Fibroblast of lung (primary cell): ENCODE data around the gene PIK3R3. TPM values are rescaled to one million over a fixed set of nuclear protein-coding genes. Genes with fewer than 3 reads are reported as not detected.

Source experiments
- DNase-seq, 2 donors: peaks; one replicate each; pipeline versions ENCODE4 v3.0.0 to v3.0.0-alpha.2; 2010; ENCODE audit warnings: low read depth in 2 of 2
- H2AFZ ChIP-seq: 2 replicates; pipeline ENCODE4 v1.5.1; 2012; ENCODE audit warnings: low read length, control low read depth, inconsistent platforms
- H3K27ac ChIP-seq: 2 replicates; pipeline ENCODE4 v1.5.1; 2011; ENCODE audit warnings: low read length, control low read depth; ENCODE audit not compliant: insufficient read depth
- H3K27me3 ChIP-seq: 2 replicates; pipeline ENCODE4 v1.5.1; 2011; ENCODE audit warnings: mild to moderate bottlenecking, low read length; ENCODE audit not compliant: control insufficient read depth, insufficient read depth
- H3K36me3 ChIP-seq: 2 replicates; pipeline ENCODE4 v1.5.1; 2011; ENCODE audit warnings: low read length; ENCODE audit not compliant: control insufficient read depth, insufficient read depth
- H3K4me1 ChIP-seq: 2 replicates; pipeline ENCODE4 v1.5.1; 2011; ENCODE audit warnings: low read length; ENCODE audit not compliant: control insufficient read depth, insufficient read depth; ENCODE audit errors: extremely low read depth
- H3K4me2 ChIP-seq: 2 replicates; pipeline ENCODE4 v1.5.1; 2011; ENCODE audit warnings: low read length, control low read depth; ENCODE audit not compliant: insufficient read depth; ENCODE audit errors: extremely low read depth
- H3K4me3 ChIP-seq, 4 experiments: fragments of 200-600 bp in 1 of 4; sonication (generic) in 1 of 4; replicated peaks in 1 of 4; 2 replicates each; pipeline ENCODE4 v1.5.1; 2011 to 2016; ENCODE audit warnings: low read length in 4 of 4, low read depth in 3 of 4, mild to moderate bottlenecking in 3 of 4, control low read depth in 2 of 4, inconsistent platforms in 1 of 4, mixed read lengths in 1 of 4; ENCODE audit not compliant: insufficient read depth in 1 of 4; ENCODE audit errors: control extremely low read depth in 1 of 4
- H3K79me2 ChIP-seq: 2 replicates; pipeline ENCODE4 v1.5.1; 2012; ENCODE audit warnings: mild to moderate bottlenecking, low read length, inconsistent platforms; ENCODE audit not compliant: control insufficient read depth, insufficient read depth
- H3K9ac ChIP-seq: 2 replicates; pipeline ENCODE4 v1.5.1; 2011; ENCODE audit warnings: mild to moderate bottlenecking, low read length, control low read depth; ENCODE audit not compliant: insufficient read depth
- H3K9me3 ChIP-seq: 2 replicates; pipeline ENCODE4 v1.5.1; 2012; ENCODE audit warnings: low read depth, low read length; ENCODE audit not compliant: control insufficient read depth, insufficient read depth
- H4K20me1 ChIP-seq: 2 replicates; pipeline ENCODE4 v1.5.1; 2011; ENCODE audit warnings: low read length; ENCODE audit not compliant: control insufficient read depth, insufficient read depth; ENCODE audit errors: extremely low read depth
- EZH2 ChIP-seq: IDR thresholded peaks from 2 replicates; pipeline ENCODE4 v1.5.1; 2012; ENCODE audit warnings: low read length, control low read depth, mild to moderate bottlenecking; ENCODE audit errors: missing control alignments
- polyA plus RNA-seq, 2 donors: library from polyadenylated mRNA; depleted of rRNA in 1 of 2; stranded (reverse) in 1 of 2; unstranded in 1 of 2; fragments of >200 nt; gene quantifications; 2 replicates each; pipeline ENCODE4 v1.2.1, GENCODE V29; 2011 to 2012; ENCODE audit warnings: missing spikeins in 1 of 2
- total RNA-seq: library from RNA; depleted of rRNA; stranded (reverse); fragments of >200 nt; gene quantifications from 2 replicates; pipeline ENCODE4 v1.2.1, GENCODE V29; 2014
- TF ChIP-seq, protein P1 (sequence below), 2 donors: IDR thresholded peaks in 1 of 2; conservative IDR thresholded peaks in 1 of 2; 1 replicate in 1 of 2; 2 replicates in 1 of 2; pipeline ENCODE4 v1.5.1; 2011 to 2012; ENCODE audit warnings: low read length in 2 of 2, control low read depth in 1 of 2, inconsistent platforms in 1 of 2, low read depth in 1 of 2, mild to moderate bottlenecking in 1 of 2

The PIK3R3 gene
- total and polyA plus RNA-seq, 2 donors (not counting 1 experiment from before 2014, with no cell fraction given), result 3.3 to 4.1 TPM

DNA sequence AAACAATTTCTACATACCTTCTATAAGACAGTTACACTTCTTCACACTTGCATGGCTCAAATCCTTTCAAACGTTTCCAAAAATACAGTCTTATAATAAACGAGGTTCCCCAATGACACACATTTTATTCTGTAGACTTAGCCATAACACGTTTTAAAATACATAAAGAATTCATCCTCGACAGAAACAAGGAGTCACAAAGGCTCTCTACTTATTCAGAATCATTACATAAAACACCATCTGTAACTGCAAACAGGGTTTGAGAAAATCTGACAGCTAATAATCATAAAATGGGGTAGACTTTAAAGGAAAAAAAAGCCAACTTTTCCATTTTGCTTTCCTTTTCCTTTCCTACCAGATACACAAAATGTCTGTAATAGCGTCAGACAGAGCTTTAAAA lies 1.8 kb downstream of the PIK3R3 start:
- Histone ChIP-seq H3K79me2 (no peaks in the 10 kb centered on the region), H4K20me1 (no peaks in the 10 kb centered on the region), H3K36me3 (no peaks in the 10 kb centered on the region), H3K27ac (no peak overlapping the region), H3K4me1 (peaks cover 10% of the 10 kb centered on the region), H3K9ac (no peak overlapping the region), H3K27me3 (no peaks in the 10 kb centered on the region), H2AFZ (peak overlapping the region; percentile 30), H3K4me3 (peak overlapping the region; percentile 64 to 91 (median 70)), H3K9me3 (no peaks in the 10 kb centered on the region), H3K4me2 (peak overlapping the region; percentile 91)
- DNase-seq, result peak in 1 of 2 donors; percentile 22
- TF ChIP-seq, protein P1, sequence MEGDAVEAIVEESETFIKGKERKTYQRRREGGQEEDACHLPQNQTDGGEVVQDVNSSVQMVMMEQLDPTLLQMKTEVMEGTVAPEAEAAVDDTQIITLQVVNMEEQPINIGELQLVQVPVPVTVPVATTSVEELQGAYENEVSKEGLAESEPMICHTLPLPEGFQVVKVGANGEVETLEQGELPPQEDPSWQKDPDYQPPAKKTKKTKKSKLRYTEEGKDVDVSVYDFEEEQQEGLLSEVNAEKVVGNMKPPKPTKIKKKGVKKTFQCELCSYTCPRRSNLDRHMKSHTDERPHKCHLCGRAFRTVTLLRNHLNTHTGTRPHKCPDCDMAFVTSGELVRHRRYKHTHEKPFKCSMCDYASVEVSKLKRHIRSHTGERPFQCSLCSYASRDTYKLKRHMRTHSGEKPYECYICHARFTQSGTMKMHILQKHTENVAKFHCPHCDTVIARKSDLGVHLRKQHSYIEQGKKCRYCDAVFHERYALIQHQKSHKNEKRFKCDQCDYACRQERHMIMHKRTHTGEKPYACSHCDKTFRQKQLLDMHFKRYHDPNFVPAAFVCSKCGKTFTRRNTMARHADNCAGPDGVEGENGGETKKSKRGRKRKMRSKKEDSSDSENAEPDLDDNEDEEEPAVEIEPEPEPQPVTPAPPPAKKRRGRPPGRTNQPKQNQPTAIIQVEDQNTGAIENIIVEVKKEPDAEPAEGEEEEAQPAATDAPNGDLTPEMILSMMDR (conservative IDR thresholded peaks at IDR 0.05 in 1 of 2, IDR thresholded peaks at IDR 0.05 in 1 of 2; ENCODE audit: low read depth in 1 of 2, low read length in 2 of 2), result no peak
- TF ChIP-seq EZH2, result no peak

DNA sequence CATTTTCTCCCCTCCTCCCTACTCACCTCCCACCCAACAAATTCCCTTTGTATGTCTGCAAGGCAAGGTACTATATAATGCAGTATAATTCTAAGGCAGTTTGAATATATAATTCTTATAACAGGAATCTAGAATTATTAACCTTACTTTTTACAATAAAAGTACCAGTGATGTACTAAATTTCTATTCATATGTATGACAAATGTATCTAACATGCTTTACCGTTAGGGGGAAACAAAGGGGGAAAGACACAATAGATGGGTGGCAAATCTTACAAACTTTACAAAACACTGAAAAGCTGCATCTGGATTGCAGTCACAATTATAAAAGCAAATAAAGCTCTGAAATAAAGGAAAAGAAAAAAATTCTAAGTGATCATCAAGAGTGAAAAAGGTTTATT lies 2.3 kb downstream of the PIK3R3 start:
- DNase-seq, result peak in 1 of 2 donors; percentile 9
- Histone ChIP-seq H3K9ac (no peak overlapping the region), H3K36me3 (no peaks in the 10 kb centered on the region), H3K4me2 (peak overlapping the region; percentile 91), H3K9me3 (no peaks in the 10 kb centered on the region), H2AFZ (peak overlapping the region; percentile 30), H3K4me3 (peak overlapping the region; percentile 64 to 91 (median 70)), H3K27me3 (no peaks in the 10 kb centered on the region), H3K27ac (no peak overlapping the region), H3K79me2 (no peaks in the 10 kb centered on the region), H4K20me1 (no peaks in the 10 kb centered on the region), H3K4me1 (peaks cover 10% of the 10 kb centered on the region)
- no peak for TF ChIP-seq EZH2
- TF ChIP-seq, protein P1 (conservative IDR thresholded peaks at IDR 0.05 in 1 of 2, IDR thresholded peaks at IDR 0.05 in 1 of 2; ENCODE audit: low read depth in 1 of 2, low read length in 2 of 2), result peak in 1 of 2 donors; percentile 13

DNA sequence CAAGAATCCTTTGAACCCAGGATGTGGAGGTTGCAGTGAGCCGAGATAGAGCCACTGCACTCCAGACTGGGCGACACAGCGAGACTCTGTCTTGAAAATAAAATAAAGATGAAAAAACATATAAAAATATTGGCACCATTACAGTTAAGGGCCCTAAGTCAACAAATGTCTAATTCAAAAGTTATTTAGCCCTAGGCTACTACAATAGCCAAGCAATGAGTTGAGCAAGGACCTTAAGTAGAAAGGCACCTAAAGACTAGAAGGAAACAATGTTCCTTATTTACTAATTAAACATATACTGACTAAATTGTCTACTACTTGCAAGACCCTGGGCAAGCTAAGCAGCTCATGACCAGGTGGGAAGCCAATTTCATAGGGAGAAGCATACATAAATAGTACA lies 4.1 kb downstream of the PIK3R3 start:
- DNase-seq, result peak in 1 of 2 donors; percentile 17

More for the DNA sequence above, 4.1 kb downstream of the PIK3R3 start:
- TF ChIP-seq, protein P1 (conservative IDR thresholded peaks at IDR 0.05 in 1 of 2, IDR thresholded peaks at IDR 0.05 in 1 of 2; ENCODE audit: low read depth in 1 of 2, low read length in 2 of 2), result no peak
- TF ChIP-seq EZH2, result no peak
- H3K79me2 ChIP-seq, result no peaks in the 10 kb centered on the region
- H3K4me1 ChIP-seq, result peaks cover under 1% of the 10 kb centered on the region
- H4K20me1 ChIP-seq, result no peaks in the 10 kb centered on the region
- no peak overlapping the region for H3K27ac ChIP-seq
- H3K4me3 ChIP-seq, result no peak overlapping the region
- no peaks in the 10 kb centered on the region for H3K27me3 ChIP-seq
- H3K4me2 ChIP-seq, result no peak overlapping the region
- H3K9ac ChIP-seq, result no peak overlapping the region
- H2AFZ ChIP-seq, result no peak overlapping the region
- no peaks in the 10 kb centered on the region for H3K36me3 ChIP-seq
- H3K9me3 ChIP-seq, result no peaks in the 10 kb centered on the region
